AG04450 (cell line): ENCODE measurements around the gene C11orf65. TPM values are rescaled to one million over a fixed set of nuclear protein-coding genes. Genes with fewer than 3 reads are reported as not detected.

Source experiments
- CTCF ChIA-PET: fragments of 300-600, 350-600 bp; formaldehyde crosslinking; extraction: SDS; loops from one replicate; lab custom pipeline; 2022; ENCODE audit warnings: antibody characterized with exemption, inconsistent platforms; lab: Charles Lee
- POLR2A ChIA-PET: fragments of 350-600 bp; formaldehyde crosslinking; extraction: SDS; loops from one replicate; lab custom pipeline; 2021; ENCODE audit warnings: antibody characterized with exemption, inconsistent platforms; lab: Yijun Ruan, JAX
- DNase-seq: peaks from one replicate; pipeline ENCODE4 v3.0.0-alpha.2; 2011; ENCODE audit warnings: low read depth, low spot score
- H3K27ac ChIP-seq: one replicate; pipeline ENCODE4 v1.5.1; 2012; ENCODE audit warnings: low read depth, low read length, control low read depth
- H3K27me3 ChIP-seq: one replicate; pipeline ENCODE4 v1.6.0; 2012; ENCODE audit warnings: low read length; ENCODE audit not compliant: control insufficient read depth, insufficient read depth
- H3K4me3 ChIP-seq: 2 replicates; pipeline ENCODE4 v1.5.1; 2011; ENCODE audit warnings: mild to moderate bottlenecking, low read depth, low read length, control low read depth
- H3K9me3 ChIP-seq: 2 replicates; pipeline ENCODE4 v1.5.1; 2012; ENCODE audit warnings: low read length; ENCODE audit not compliant: control insufficient read depth, insufficient read depth
- polyA plus RNA-seq: library from polyadenylated mRNA; depleted of rRNA; stranded (reverse); fragments of >200 nt; gene quantifications from 2 replicates; pipeline ENCODE4 v1.2.3, GENCODE V29; 2011
- TF ChIP-seq, protein P1 (sequence below): IDR thresholded peaks from 2 replicates; pipeline ENCODE4 v1.5.1; 2011; ENCODE audit warnings: low read depth, low read length, control low read depth, inconsistent platforms

Gene C11orf65
- polyA plus RNA-seq, 1 experiment: 0.63 TPM

DNA sequence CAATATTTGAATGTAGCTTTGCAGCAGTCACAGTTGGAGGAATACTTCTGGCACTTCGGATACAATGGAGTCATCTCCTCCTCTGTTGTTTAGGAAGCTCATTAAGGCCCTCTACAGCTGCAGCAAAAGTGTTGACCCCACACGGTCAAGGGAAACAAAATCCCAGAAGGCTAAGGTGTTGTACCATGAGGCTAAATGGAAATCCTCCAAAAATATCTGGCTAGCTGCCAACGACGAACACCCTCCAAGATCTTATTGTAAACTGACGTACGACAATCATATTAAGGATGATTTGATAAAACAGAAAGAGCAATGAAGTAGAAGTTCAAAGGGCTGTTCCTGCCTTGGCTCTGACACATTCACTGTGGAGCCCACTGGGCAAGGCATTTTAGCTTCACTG, 26.9 kb upstream of the C11orf65 start:
- POLR2A ChIA-PET: no interaction called here

DNA sequence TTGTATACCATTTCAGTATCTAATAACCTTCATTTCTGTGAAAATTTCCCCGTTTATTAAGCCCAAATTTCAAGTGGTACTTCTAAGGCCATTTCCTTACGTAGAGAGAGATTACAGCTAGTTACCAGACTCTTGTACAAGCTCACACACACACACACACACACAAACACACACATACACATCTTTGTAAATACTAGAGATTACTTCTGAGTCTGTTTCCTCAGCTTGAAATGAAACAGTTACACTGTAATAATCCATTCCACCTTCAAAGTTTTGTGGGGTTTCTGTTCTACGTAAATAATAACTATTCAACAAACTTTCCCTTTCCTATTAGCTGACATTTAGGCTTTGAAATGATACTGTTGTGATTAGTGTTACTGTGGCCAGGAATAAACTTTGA, 24.6 kb upstream of the C11orf65 start:
- TF ChIP-seq, protein P1, sequence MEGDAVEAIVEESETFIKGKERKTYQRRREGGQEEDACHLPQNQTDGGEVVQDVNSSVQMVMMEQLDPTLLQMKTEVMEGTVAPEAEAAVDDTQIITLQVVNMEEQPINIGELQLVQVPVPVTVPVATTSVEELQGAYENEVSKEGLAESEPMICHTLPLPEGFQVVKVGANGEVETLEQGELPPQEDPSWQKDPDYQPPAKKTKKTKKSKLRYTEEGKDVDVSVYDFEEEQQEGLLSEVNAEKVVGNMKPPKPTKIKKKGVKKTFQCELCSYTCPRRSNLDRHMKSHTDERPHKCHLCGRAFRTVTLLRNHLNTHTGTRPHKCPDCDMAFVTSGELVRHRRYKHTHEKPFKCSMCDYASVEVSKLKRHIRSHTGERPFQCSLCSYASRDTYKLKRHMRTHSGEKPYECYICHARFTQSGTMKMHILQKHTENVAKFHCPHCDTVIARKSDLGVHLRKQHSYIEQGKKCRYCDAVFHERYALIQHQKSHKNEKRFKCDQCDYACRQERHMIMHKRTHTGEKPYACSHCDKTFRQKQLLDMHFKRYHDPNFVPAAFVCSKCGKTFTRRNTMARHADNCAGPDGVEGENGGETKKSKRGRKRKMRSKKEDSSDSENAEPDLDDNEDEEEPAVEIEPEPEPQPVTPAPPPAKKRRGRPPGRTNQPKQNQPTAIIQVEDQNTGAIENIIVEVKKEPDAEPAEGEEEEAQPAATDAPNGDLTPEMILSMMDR: no peak
- no peaks in the 10 kb centered on the region for H3K27me3 ChIP-seq
- no peak overlapping the region for H3K4me3 ChIP-seq
- H3K27ac ChIP-seq: no peak overlapping the region
- no peaks in the 10 kb centered on the region for H3K9me3 ChIP-seq
- CTCF ChIA-PET: no interaction called here
- POLR2A ChIA-PET: no interaction called here
- no peak for DNase-seq

More for the DNA sequence above, 26.9 kb upstream of the C11orf65 start:
- no peak overlapping the region for H3K27ac ChIP-seq
- DNase-seq: no peak
- no peaks in the 10 kb centered on the region for H3K27me3 ChIP-seq
- H3K4me3 ChIP-seq: no peak overlapping the region
- H3K9me3 ChIP-seq: no peaks in the 10 kb centered on the region; the same call in 1 of the 2 replicates
- CTCF ChIA-PET: no interaction called here
- TF ChIP-seq, protein P1: no peak

DNA sequence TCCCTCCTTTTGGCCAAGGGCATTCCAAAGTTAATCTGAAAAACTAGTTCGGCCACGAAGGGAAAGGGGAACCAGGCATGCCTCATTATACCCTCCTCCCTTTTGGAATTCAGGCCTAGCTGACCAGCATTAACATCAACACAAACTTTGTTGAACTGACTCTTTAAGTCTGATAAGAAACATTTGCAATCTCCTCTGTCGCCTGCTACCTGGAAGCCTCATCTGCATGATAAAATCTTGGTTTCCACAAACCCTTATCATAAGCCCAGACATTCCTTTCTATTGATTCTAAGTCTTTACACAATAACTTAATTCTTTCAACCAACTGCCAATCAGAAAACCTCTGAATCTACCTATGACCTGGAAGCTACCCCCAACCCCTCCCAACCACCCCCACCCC, 19.5 kb upstream of the C11orf65 start:
- Histone ChIP-seq H3K9me3 (no peaks in the 10 kb centered on the region), H3K4me3 (no peak overlapping the region), H3K27me3 (no peaks in the 10 kb centered on the region), H3K27ac (no peak overlapping the region)
- ChIA-PET CTCF (no interaction called here), POLR2A (no interaction called here)
- TF ChIP-seq, protein P1: no peak
- no peak for DNase-seq

DNA sequence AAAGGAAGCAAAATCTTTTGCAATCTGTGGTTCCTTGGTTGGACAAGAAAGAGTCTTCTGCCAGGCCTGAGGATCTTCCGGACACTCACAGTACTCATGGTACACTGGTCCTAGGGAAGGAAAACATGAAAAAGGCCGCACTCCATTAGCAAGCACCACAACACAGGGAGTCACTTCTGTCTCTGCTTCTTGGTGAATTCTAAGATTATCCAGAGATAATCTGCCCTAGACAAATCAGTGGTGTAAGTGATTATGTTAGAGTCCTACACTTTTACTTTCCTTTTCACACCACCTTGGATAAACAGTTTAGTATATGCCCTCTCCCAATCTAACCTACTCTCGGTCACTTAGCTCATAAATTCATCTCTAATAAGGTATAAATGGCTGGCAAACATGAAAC, 19.0 kb upstream of the C11orf65 start:
- CTCF ChIA-PET: no interaction called here
- TF ChIP-seq, protein P1: no peak
- DNase-seq: no peak
- H3K9me3 ChIP-seq: no peaks in the 10 kb centered on the region
- POLR2A ChIA-PET: interaction anchor here (0.6 kb wide), 1 partner anchor 264 kb away, joined by 3 read pairs; the partner anchor contains the start of gene NPAT
- H3K27me3 ChIP-seq: no peaks in the 10 kb centered on the region
- H3K27ac ChIP-seq: no peak overlapping the region
- H3K4me3 ChIP-seq: no peak overlapping the region

DNA sequence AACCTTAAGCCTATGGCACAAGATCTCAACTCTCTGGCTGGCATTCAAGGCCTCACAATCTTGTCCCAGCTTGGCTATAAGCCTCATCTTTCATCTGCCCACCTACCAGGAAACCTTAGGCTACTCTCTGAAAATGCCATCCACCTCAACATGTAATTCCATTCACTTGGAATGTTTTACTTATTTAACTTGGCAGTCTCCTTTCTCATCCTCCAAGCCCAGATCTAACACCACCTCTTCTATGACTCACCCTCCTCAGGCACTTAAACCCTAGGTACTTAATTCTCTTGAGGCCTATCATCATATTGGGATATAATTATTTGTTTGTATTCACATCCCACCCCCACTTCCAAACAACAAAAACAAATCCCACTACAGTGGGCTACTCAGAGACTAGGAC, 15.8 kb upstream of the C11orf65 start:
- TF ChIP-seq, protein P1: no peak
- no peaks in the 10 kb centered on the region for H3K9me3 ChIP-seq
- ChIA-PET POLR2A (interaction anchor here (0.6 kb wide), 1 partner anchor 14 kb away, joined by 3 read pairs; no protein-coding TSS in a partner anchor), CTCF (no interaction called here)
- H3K27me3 ChIP-seq: no peaks in the 10 kb centered on the region
- no peak overlapping the region for H3K4me3 ChIP-seq
- H3K27ac ChIP-seq: no peak overlapping the region
- DNase-seq: no peak
